ENCODE data around the gene ADPGK. TPM values are rescaled to one million over a fixed set of nuclear protein-coding genes. Genes with fewer than 3 reads are reported as not detected.
"Not testable (repeated sequence)": the region's sequence is repeated elsewhere in the genome, so short reads cannot be mapped to it uniquely, and the experiment has no call there.

The ADPGK gene
- polyA plus RNA-seq, 1 donor from 2014 or later: 33.7 TPM

GRCh38 chr15:72728821-72729220, 54.7 kb downstream of the ADPGK start:
- Histone ChIP-seq H3K9me2 (ENCODE audit: insufficient read depth, low read length) (no peaks in the 10 kb centered on the region), H3K9me3 (ENCODE audit: low read length) (no peaks in the 10 kb centered on the region), H3K27me3 (ENCODE audit: insufficient read depth, low read depth, low read length) (no peaks in the 10 kb centered on the region), H3K4me3 (ENCODE audit: low read length) (no peak overlapping the region), H3K36me3 (ENCODE audit: insufficient read depth, low read length) (peaks cover 5% of the 10 kb centered on the region), H3K79me2 (replicated peaks; ENCODE audit: insufficient read depth, low read length) (no peaks in the 10 kb centered on the region), H4K20me1 (ENCODE audit: insufficient read depth) (no peaks in the 10 kb centered on the region), H3K4me2 (ENCODE audit: low read length) (no peak overlapping the region), H2AFZ (ENCODE audit: low read depth, low read length) (no peak overlapping the region), H3K27ac (ENCODE audit: low read length) (no peak overlapping the region), H3K9ac (ENCODE audit: low read length) (no peak overlapping the region), H3F3A (ENCODE audit: insufficient read depth, low read length, poor library complexity, severe bottlenecking) (no peaks in the 10 kb centered on the region)
- TF ChIP-seq EZH2 (IDR thresholded peaks at IDR 0.05; ENCODE audit: borderline replicate concordance, insufficient read depth, low read length, poor library complexity, severe bottlenecking): no peak

- H3K9ac ChIP-seq (ENCODE audit: low read length); H3K79me2 ChIP-seq (replicated peaks; ENCODE audit: insufficient read depth, low read length); H3K27ac ChIP-seq (ENCODE audit: low read length); H4K20me1 ChIP-seq (ENCODE audit: insufficient read depth); H3K27me3 ChIP-seq (ENCODE audit: insufficient read depth, low read depth, low read length); H3K9me2 ChIP-seq (ENCODE audit: insufficient read depth, low read length); H3F3A ChIP-seq (ENCODE audit: insufficient read depth, low read length, poor library complexity, severe bottlenecking); H3K4me2 ChIP-seq (ENCODE audit: low read length); H3K4me3 ChIP-seq (ENCODE audit: low read length); H3K9me3 ChIP-seq (ENCODE audit: low read length); H3K36me3 ChIP-seq (ENCODE audit: insufficient read depth, low read length); H2AFZ ChIP-seq (ENCODE audit: low read depth, low read length): not testable (repeated sequence)
Observed at GRCh38 chr15:72728249-72728648, 55.3 kb downstream of the ADPGK start.

GRCh38 chr15:72727154-72727553, 56.4 kb downstream of the ADPGK start:
- no peaks in the 10 kb centered on the region for H3F3A ChIP-seq (ENCODE audit: insufficient read depth, low read length, poor library complexity, severe bottlenecking)
- TF ChIP-seq MXI1 (conservative IDR thresholded peaks at IDR 0.05; ENCODE audit: poor library complexity, severe bottlenecking) (no peak), RAD21 (conservative IDR thresholded peaks at IDR 0.05) (no peak), EZH2 (IDR thresholded peaks at IDR 0.05; ENCODE audit: borderline replicate concordance, insufficient read depth, low read length, poor library complexity, severe bottlenecking) (no peak), SMC3 (conservative IDR thresholded peaks at IDR 0.05; ENCODE audit: poor library complexity) (no peak), POLR2AphosphoS5 (IDR thresholded peaks at IDR 0.05) (no peak), EP300 (conservative IDR thresholded peaks at IDR 0.05; ENCODE audit: poor library complexity, severe bottlenecking) (no peak), TAF1 (IDR thresholded peaks at IDR 0.05; ENCODE audit: low read depth) (no peak)
- H3K4me2 ChIP-seq (ENCODE audit: low read length): no peak overlapping the region
- H3K9me3 ChIP-seq (ENCODE audit: low read length): no peaks in the 10 kb centered on the region
- peaks cover 5% of the 10 kb centered on the region for H3K36me3 ChIP-seq (ENCODE audit: insufficient read depth, low read length)
- no peaks in the 10 kb centered on the region for H3K79me2 ChIP-seq (replicated peaks; ENCODE audit: insufficient read depth, low read length)
- no peak overlapping the region for H3K4me3 ChIP-seq (ENCODE audit: low read length)
- no peak overlapping the region for H3K27ac ChIP-seq (ENCODE audit: low read length)
- H3K27me3 ChIP-seq (ENCODE audit: insufficient read depth, low read depth, low read length): no peaks in the 10 kb centered on the region
- no peaks in the 10 kb centered on the region for H3K9me2 ChIP-seq (ENCODE audit: insufficient read depth, low read length)
- no peaks in the 10 kb centered on the region for H4K20me1 ChIP-seq (ENCODE audit: insufficient read depth)
- no peak overlapping the region for H2AFZ ChIP-seq (ENCODE audit: low read depth, low read length)
- no peak overlapping the region for H3K9ac ChIP-seq (ENCODE audit: low read length)

- H4K20me1 ChIP-seq (ENCODE audit: insufficient read depth); H3K9me2 ChIP-seq (ENCODE audit: insufficient read depth, low read length); H3K4me2 ChIP-seq (ENCODE audit: low read length); H3K27me3 ChIP-seq (ENCODE audit: insufficient read depth, low read depth, low read length); H2AFZ ChIP-seq (ENCODE audit: low read depth, low read length); H3K79me2 ChIP-seq (replicated peaks; ENCODE audit: insufficient read depth, low read length); H3K4me3 ChIP-seq (ENCODE audit: low read length); H3K9ac ChIP-seq (ENCODE audit: low read length); H3K9me3 ChIP-seq (ENCODE audit: low read length); H3K36me3 ChIP-seq (ENCODE audit: insufficient read depth, low read length); H3F3A ChIP-seq (ENCODE audit: insufficient read depth, low read length, poor library complexity, severe bottlenecking); H3K27ac ChIP-seq (ENCODE audit: low read length): not testable (repeated sequence)
Observed at GRCh38 chr15:72725851-72726250, 57.7 kb downstream of the ADPGK start.
